ENCODE data around the gene INSYN1. TPM values are rescaled to one million over a fixed set of nuclear protein-coding genes. Genes with fewer than 3 reads are reported as not detected.
A peak's percentile ranks its signal among the peaks of the same experiment; 100 is the strongest.

INSYN1 gene
- total RNA-seq, 4 donors from 2014 or later: 12.5 to 27.4 (median 23.8) TPM

DNA sequence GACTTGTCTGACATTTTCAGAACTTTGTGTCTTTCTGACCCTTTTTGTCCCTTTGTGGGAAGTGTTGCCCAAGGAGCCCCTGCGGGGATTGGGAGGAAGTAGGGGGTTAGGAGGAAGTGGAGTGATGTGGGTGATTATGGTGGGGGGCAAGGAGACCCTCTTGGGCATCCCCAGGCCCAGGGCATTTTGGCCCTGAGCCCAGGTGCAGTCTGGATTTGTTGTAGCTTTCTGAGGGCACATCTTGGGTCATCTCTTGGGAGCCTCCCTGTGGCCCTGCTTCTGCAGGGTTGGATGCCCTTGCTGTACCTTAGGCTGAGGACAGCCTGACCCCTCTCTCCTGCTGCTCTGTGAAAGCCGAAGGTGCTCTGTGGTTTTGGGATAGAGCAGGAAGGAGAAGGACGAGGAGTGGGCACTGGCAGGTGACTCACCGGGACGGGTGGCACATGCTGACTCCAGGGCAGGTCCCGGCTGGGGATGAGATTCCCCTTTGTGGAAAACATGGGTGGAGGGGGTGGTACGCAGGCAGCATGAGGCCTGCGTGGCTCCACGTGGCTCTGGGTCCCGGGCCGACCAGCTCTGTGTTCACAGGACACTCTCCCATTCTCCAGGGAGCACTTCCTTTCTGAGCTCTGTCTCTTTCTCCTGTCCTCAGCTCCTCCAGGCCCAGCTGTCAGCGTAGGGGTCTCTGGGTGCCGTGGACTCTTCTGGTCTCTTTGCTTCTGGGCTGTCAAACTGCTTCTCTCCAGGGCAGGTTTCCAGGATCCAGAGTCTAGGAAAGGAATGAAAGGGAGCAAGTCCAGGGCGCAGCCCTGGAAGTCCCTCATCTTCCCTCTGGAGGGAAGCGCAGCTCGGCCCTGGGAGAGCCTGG lies 57.1 kb downstream of the INSYN1 start:
- intact Hi-C loops (cut with DNase I): no loop called here
- 67% methylated on average over 16 of the region's 16 CpGs for WGBS
- TF ChIP-seq POLR2AphosphoS5 (IDR thresholded peaks at IDR 0.05): no peak
- peak overlapping the region in 2 of 4 donors; percentile 28 to 44 for H3K27ac ChIP-seq (replicated peaks in 1 of 4)
- peaks cover 0 to 5% (median 0%) of the 10 kb centered on the region in 4 donors for H3K36me3 ChIP-seq
- DNase-seq (ENCODE audit: extremely low spot score): no peak
- no peak overlapping the region for H3K4me3 ChIP-seq
- no peaks in the 10 kb centered on the region for H3K27me3 ChIP-seq
- no peaks in the 10 kb centered on the region for H3K9me3 ChIP-seq
- peaks cover 54 to 61% (median 58%) of the 10 kb centered on the region in 4 donors for H3K4me1 ChIP-seq

DNA sequence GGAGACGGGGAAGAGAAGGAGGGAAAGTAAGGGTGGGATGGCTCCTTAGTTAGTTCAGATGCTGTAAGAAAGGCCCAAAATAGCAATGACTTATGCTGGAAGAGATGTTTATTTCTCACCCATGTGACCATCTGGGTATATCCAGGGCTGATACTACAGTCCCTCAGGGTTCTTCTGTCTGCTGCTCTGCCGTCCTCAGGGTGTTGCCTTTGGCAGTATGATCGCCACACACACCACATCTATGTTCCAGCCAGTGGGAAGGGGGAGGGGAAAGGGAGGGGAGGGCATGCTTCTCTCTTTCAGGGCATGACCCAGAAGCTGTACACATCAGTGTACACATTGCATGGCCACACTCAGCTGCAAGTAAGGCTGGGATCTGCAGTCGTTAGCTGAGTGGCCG lies 58.7 kb downstream of the INSYN1 start:
- peaks cover 60 to 70% (median 65%) of the 10 kb centered on the region in 4 donors for H3K4me1 ChIP-seq
- no peaks in the 10 kb centered on the region for H3K27me3 ChIP-seq
- H3K9me3 ChIP-seq: no peaks in the 10 kb centered on the region
- peak in 1 of 2 donors; percentile 38 for TF ChIP-seq POLR2AphosphoS5 (IDR thresholded peaks at IDR 0.05)
- TF ChIP-seq POLR2A (IDR thresholded peaks at IDR 0.05; ENCODE audit: low read depth): no peak
- TF ChIP-seq EP300 (IDR thresholded peaks at IDR 0.05): no peak
- TF ChIP-seq, protein P1, sequence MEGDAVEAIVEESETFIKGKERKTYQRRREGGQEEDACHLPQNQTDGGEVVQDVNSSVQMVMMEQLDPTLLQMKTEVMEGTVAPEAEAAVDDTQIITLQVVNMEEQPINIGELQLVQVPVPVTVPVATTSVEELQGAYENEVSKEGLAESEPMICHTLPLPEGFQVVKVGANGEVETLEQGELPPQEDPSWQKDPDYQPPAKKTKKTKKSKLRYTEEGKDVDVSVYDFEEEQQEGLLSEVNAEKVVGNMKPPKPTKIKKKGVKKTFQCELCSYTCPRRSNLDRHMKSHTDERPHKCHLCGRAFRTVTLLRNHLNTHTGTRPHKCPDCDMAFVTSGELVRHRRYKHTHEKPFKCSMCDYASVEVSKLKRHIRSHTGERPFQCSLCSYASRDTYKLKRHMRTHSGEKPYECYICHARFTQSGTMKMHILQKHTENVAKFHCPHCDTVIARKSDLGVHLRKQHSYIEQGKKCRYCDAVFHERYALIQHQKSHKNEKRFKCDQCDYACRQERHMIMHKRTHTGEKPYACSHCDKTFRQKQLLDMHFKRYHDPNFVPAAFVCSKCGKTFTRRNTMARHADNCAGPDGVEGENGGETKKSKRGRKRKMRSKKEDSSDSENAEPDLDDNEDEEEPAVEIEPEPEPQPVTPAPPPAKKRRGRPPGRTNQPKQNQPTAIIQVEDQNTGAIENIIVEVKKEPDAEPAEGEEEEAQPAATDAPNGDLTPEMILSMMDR (IDR thresholded peaks at IDR 0.05): no peak
- H3K36me3 ChIP-seq: peaks cover 0 to 2% (median 0%) of the 10 kb centered on the region in 4 donors
- DNase-seq (ENCODE audit: extremely low spot score): no peak
- whole genome bisulfite sequencing: 32% methylated on average over 4 of the region's 5 CpGs
- H3K27ac ChIP-seq (replicated peaks in 1 of 4): peak overlapping the region in 1 of 4 donors; percentile 15
- intact Hi-C loops (cut with DNase I): no loop called here
- no peak overlapping the region for H3K4me3 ChIP-seq

DNA sequence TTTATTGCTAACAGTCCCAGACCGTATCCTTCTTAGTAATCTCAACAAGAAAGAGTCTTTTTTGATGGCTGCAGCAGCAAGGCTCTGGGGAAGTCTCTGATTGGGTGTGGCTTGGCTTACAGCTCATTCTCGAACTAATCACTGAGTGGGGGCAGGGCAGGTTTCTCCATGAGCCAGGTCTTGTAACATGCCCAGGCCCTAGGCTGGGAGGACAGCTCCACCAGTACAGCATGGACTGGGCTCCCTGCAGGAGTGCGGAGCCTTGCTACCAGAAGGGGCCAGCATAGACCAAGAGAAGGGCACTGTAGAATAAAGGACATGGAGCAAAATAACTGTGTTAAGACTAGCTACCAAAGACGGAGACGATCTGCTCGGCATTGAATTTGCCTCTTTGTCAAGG lies 61.8 kb downstream of the INSYN1 start:
- WGBS: 41% methylated on average over 6 of the region's 6 CpGs
- DNase-seq (ENCODE audit: extremely low spot score): no peak
- Histone ChIP-seq H3K36me3 (no peaks in the 10 kb centered on the region), H3K4me1 (peaks cover 65 to 82% (median 77%) of the 10 kb centered on the region in 4 donors), H3K27ac (replicated peaks in 1 of 4) (peak overlapping the region in 1 of 4 donors; percentile 5), H3K4me3 (no peak overlapping the region), H3K9me3 (no peaks in the 10 kb centered on the region), H3K27me3 (no peaks in the 10 kb centered on the region)
- intact Hi-C loops (cut with DNase I): no loop called here
- peak in 1 of 2 donors; percentile 13 for TF ChIP-seq POLR2AphosphoS5 (IDR thresholded peaks at IDR 0.05)
- TF ChIP-seq POLR2A (IDR thresholded peaks at IDR 0.05; ENCODE audit: low read depth): no peak
- no peak for TF ChIP-seq EP300 (IDR thresholded peaks at IDR 0.05)
- TF ChIP-seq, protein P1 (IDR thresholded peaks at IDR 0.05): peak in 2 of 3 experiments; percentile 7 to 10

DNA sequence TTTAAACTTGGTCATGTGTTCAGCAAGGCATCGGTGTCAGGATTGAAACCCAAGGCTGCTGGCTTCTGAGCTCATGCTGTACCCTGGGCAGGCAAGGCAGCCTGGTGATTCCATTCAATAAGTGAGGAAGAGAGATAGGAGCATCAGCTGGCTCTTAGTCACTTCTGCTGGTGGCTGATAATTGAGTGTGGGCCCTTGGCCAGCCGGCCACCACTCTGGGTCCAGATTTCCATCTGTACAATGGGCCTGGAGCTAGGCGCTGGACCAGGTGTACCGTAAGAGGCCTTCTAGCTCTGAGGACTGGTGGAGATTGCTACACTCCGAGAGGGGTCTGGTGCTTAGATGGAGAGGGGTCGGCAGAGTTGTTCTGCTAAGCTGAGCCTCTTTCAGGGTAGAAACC lies 64.7 kb downstream of the INSYN1 start:
- no peak for TF ChIP-seq POLR2A (IDR thresholded peaks at IDR 0.05; ENCODE audit: low read depth)
- TF ChIP-seq, protein P1 (IDR thresholded peaks at IDR 0.05): no peak
- TF ChIP-seq POLR2AphosphoS5 (IDR thresholded peaks at IDR 0.05): no peak
- TF ChIP-seq EP300 (IDR thresholded peaks at IDR 0.05): no peak
- WGBS: 89% methylated on average over 6 of the region's 6 CpGs

DNA sequence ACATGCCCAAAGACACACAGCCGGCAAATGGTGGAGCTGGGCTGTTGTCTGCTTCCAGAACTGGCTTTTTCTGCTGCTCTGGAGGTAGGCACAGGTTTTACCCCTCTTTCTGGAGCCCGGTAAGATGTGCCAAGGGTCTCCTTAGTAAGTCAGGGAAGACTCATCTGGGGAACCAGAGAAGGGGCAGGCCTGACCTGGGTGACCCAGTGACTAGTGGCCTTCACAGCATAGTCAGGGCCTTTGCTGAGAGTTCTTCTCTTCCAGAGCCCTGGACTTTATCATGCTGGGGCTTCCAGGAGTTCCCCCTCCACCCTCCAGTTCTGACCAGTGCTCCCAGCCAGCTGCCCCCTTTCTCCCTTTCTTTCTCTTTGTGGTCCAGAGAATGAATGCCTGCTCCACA lies 65.8 kb downstream of the INSYN1 start:
- H3K36me3 ChIP-seq: no peaks in the 10 kb centered on the region
- peaks cover 62 to 85% (median 79%) of the 10 kb centered on the region in 4 donors for H3K4me1 ChIP-seq
- WGBS: 97% methylated on average over 2 of the region's 2 CpGs

More for the DNA sequence above, 64.7 kb downstream of the INSYN1 start:
- Histone ChIP-seq H3K9me3 (no peaks in the 10 kb centered on the region), H3K36me3 (no peaks in the 10 kb centered on the region), H3K27ac (replicated peaks in 1 of 4) (peak overlapping the region in 1 of 4 donors; percentile 33), H3K27me3 (peaks cover 0 to 5% (median 0%) of the 10 kb centered on the region in 4 donors), H3K4me1 (peaks cover 61 to 83% (median 76%) of the 10 kb centered on the region in 4 donors), H3K4me3 (no peak overlapping the region)
- DNase-seq (ENCODE audit: extremely low spot score): no peak
- intact Hi-C loops (cut with DNase I): no loop called here

More for the DNA sequence above, 65.8 kb downstream of the INSYN1 start:
- intact Hi-C loops (cut with DNase I): no loop called here
- TF ChIP-seq EP300 (IDR thresholded peaks at IDR 0.05) (no peak), POLR2A (IDR thresholded peaks at IDR 0.05; ENCODE audit: low read depth) (no peak), POLR2AphosphoS5 (IDR thresholded peaks at IDR 0.05) (no peak)
- TF ChIP-seq, protein P1 (IDR thresholded peaks at IDR 0.05): no peak
- peak overlapping the region in 3 of 4 donors; percentile 3 to 88 (median 52) for H3K27ac ChIP-seq (replicated peaks in 1 of 4)
- H3K27me3 ChIP-seq: peaks cover 0 to 5% (median 0%) of the 10 kb centered on the region in 4 donors
- no peaks in the 10 kb centered on the region for H3K9me3 ChIP-seq
- no peak for DNase-seq (ENCODE audit: extremely low spot score)
- no peak overlapping the region for H3K4me3 ChIP-seq
